Coronary artery (tissue), 2 donors: Measurements from ENCODE around the gene NDST1.
"Not testable (repeated sequence)": the region's sequence is repeated elsewhere in the genome, so short reads cannot be mapped to it uniquely, and the experiment has no call there.

Experiments used
- DNase-seq: peaks from one replicate; pipeline ENCODE4 v3.0.0-alpha.2; 2017; ENCODE audit warnings: low spot score
- H3K27ac ChIP-seq, 2 donors: fragments of 200-600 bp; sonication (generic); one replicate each; pipeline ENCODE4 v1.5.1; 2016 to 2019
- H3K4me3 ChIP-seq: fragments of 200-600 bp; sonication (generic); 2 replicates; pipeline ENCODE4 v1.5.1; 2016; ENCODE audit warnings: mild to moderate bottlenecking, moderate library complexity
- CTCF ChIP-seq: fragments of 200-600 bp; sonication (generic); IDR thresholded peaks from one replicate; pipeline ENCODE4 v1.5.1; 2019; ENCODE audit warnings: antibody characterized with exemption

NDST1 gene

GRCh38 chr5:150468206-150468605 lies 39.7 kb upstream of the NDST1 start:
- Histone ChIP-seq H3K27ac (no peak overlapping the region), H3K4me3 (no peak overlapping the region)
- no peak for TF ChIP-seq CTCF
- DNase-seq, result no peak

DNA sequence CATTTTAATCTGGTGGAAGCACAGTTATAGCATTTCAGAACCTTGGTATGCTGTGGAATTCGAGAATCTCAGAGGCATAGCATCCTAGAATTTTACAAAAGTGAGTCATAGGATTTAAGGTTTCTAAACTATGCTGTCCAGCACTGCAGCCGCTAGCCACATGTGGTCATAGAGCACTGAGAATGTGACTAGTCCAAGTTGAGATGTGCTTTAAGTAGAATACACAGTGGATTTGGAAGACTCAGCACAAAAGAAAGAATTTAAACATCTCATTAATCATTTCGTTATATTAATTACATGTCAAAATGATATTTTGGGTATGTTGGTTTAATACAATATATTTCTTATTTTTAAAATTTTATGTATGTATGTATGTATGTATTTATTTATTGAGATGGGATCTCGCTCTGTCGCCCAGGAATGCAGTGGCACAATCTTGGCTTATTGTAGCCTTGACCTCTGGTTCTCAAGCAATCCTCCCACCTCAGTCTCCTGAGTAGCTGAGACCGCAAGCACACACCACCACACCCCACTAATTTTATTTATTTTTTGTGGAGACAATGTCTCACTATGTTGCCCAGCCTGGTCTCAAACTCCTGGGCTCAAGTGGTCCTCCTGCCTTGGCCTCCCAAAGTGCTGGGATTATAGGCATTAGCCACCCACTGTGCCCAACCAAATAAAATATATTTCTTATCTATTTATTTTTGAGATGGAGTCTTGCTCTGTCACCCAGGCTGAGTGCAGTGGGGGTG lies 38.0 kb upstream of the NDST1 start:
- DNase-seq, result no peak
- no peak overlapping the region for H3K4me3 ChIP-seq
- no peak overlapping the region for H3K27ac ChIP-seq
- TF ChIP-seq CTCF, result no peak

DNA sequence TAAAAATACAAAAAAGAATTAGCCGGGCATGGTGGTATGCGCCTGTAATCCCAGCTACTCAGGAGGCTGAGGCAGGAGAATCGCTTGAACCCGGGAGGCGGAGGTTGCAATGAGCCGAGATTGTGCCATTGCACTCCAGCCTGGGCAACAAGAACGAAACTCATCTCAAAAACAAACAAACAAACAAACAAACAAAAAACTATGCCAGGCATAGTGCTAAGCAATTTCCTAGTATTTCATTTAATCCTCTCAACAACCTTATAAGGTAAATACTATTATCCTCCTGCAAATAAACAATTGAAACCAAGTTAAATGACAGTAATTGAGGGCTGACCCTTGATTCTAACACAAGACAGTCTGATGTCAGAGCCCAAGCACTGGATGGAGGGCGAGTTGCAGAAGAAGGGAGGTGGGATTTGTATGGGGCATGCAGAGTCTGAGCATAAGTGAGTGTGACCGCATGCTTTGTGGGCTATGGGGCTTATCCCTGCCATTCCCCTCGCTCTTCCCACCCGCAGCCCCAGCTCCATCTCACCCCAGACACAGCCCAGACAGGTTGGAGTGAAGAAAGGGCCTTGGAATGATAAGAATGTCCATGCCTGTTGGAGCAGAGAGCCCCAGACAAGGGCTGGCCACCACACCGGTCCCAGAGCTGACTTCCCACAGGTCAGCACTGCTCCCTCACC lies 34.1 kb upstream of the NDST1 start:
- Histone ChIP-seq H3K27ac (peak overlapping the region in 1 of 2 donors; percentile 54), H3K4me3 (no peak overlapping the region)
- TF ChIP-seq CTCF, result no peak

GRCh38 chr5:150476568-150476967 lies 31.4 kb upstream of the NDST1 start:
- H3K27ac ChIP-seq, DNase-seq, H3K4me3 ChIP-seq: not testable (repeated sequence)

More for the DNA sequence above, 34.1 kb upstream of the NDST1 start:
- no peak for DNase-seq

DNA sequence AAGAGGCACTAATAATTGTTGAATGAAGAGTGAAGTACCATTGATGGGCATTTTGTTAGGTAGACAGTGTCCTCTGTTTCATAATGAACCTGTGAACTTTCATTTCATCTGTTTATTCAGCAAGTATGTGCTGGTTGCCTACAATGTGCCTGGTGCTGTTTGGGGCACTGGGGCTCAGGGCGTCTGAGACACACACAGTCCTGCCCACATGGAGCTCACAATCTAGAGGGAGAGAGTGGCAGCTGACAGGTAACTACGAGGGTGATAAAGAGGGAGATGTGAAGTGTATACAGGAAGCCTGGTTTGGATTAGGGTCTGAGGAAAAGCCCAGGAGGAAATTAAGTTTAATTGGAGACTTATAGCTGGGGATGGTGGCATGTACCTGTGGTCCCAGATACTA lies 28.5 kb upstream of the NDST1 start:
- Histone ChIP-seq H3K27ac (no peak overlapping the region), H3K4me3 (no peak overlapping the region)
- TF ChIP-seq CTCF, result no peak
- no peak for DNase-seq

DNA sequence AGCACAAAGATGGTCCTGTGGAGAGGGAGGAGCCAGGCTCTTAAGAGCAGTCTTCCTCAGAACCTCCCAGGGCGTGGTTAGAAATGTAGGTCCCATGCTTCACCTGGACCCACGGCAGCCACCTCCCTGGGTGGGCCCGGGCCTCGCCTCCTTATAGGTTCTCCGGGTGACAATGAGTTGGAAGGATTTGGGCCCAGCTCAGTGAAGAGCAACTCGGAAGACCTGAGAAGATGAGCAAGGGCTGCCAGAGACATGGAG lies 26.3 kb upstream of the NDST1 start:
- no peak for TF ChIP-seq CTCF
- no peak for DNase-seq

DNA sequence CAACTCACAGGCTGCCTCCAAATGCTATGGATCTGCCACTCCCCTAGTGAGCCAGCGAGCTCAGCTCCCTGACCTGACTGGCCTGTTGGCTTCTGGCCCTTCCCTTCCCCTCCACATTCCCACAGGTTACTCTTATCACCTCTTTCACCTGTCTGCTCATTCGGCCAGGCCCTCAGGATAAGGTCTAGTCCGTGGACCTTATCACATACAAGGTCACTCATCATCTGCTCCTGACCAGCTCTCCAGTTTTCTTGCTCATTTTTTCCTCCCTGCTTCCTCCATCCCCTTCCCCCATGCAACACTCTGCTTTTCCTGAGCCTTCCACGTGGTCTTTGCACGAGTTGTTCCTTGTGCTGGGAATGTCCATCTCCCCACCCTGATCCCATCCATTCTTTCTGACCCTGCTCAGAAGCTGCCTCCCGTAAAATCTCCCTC lies 25.9 kb upstream of the NDST1 start:
- TF ChIP-seq CTCF, result no peak
- no peak overlapping the region for H3K27ac ChIP-seq
- DNase-seq, result no peak
- H3K4me3 ChIP-seq, result no peak overlapping the region

More for the DNA sequence above, 26.3 kb upstream of the NDST1 start:
- Histone ChIP-seq H3K27ac (no peak overlapping the region), H3K4me3 (no peak overlapping the region)
